ENCODE results near the gene ARID1B.

ARID1B gene

DNA sequence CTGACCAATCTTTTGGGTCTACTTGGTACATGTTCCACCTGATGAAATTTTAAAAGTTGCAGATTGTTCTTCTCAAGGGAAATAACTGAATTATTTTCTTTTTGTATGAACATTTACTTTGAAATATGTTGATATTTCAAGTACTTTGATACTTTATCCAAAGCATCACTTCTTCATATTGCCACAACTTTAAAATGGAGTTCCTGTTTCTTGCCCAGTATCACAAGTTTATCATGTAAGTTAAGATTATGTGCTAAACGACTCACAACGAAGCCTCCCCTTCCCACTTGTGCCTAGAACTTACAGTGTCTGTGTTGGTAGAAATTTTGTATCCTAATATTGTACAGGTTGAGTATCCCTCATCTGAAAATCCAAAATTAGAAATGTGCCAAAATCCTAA lies 108.4 kb downstream of the ARID1B start:
- H3K27me3 Mint-ChIP-seq, result no peaks in the 10 kb centered on the region
- peaks cover 4% of the 10 kb centered on the region for H3K36me3 Mint-ChIP-seq

GRCh38 chr6:156886409-156886808 lies 109.2 kb downstream of the ARID1B start:
- Mint-ChIP-seq H3K9me3 (no peaks in the 10 kb centered on the region), H3K4me1 (peaks cover 47% of the 10 kb centered on the region), H3K36me3 (peaks cover 4% of the 10 kb centered on the region), H3K4me3 (peak overlapping the region; percentile 71), H3K27ac (peak overlapping the region; percentile 79), H3K27me3 (no peaks in the 10 kb centered on the region)
- DNase-seq (ENCODE audit: low spot score in 2 of 2), result no peak
- ATAC-seq (ENCODE audit: low read depth), result peak; percentile 40

More for the DNA sequence above, 108.4 kb downstream of the ARID1B start:
- H3K27ac Mint-ChIP-seq, result no peak overlapping the region
- no peak overlapping the region for H3K4me3 Mint-ChIP-seq
- no peaks in the 10 kb centered on the region for H3K9me3 Mint-ChIP-seq
- no peak for ATAC-seq (ENCODE audit: low read depth)
- H3K4me1 Mint-ChIP-seq, result peaks cover 49% of the 10 kb centered on the region
- no peak for DNase-seq (ENCODE audit: low spot score in 2 of 2)

- Mint-ChIP-seq H3K27ac (no peak overlapping the region), H3K36me3 (peaks cover 4% of the 10 kb centered on the region), H3K4me3 (no peak overlapping the region), H3K9me3 (no peaks in the 10 kb centered on the region), H3K4me1 (peaks cover 40% of the 10 kb centered on the region), H3K27me3 (no peaks in the 10 kb centered on the region)
- DNase-seq (ENCODE audit: low spot score in 2 of 2), result no peak
- no peak for ATAC-seq (ENCODE audit: low read depth)
These were observed 110.6 kb downstream of the ARID1B start for GRCh38 chr6:156887623-156888269.

GRCh38 chr6:156889469-156889868 lies 112.3 kb downstream of the ARID1B start:
- Mint-ChIP-seq H3K4me1 (peaks cover 29% of the 10 kb centered on the region), H3K36me3 (peaks cover 7% of the 10 kb centered on the region), H3K27ac (peak overlapping the region; percentile 17), H3K27me3 (no peaks in the 10 kb centered on the region), H3K4me3 (no peak overlapping the region), H3K9me3 (no peaks in the 10 kb centered on the region)
- ATAC-seq (ENCODE audit: low read depth), result no peak
- DNase-seq (ENCODE audit: low spot score in 2 of 2), result no peak

DNA sequence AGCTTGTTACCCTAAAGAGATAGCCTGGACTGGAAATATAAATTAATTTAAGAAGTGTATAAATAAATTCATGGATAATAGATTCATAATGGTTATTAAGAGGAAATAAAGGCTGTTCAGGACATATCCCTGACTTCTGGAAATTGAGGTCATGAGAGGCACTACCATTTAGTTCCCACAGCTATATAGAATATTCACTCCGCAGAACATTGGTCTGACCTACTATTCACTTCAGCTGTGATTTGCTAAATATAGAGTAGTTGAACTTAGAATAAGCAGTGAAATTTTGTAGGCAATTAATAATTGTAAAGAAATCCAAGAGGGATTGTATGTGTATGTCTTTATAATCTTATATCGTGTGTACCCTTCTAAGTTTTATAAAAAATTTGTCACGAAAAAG lies 112.8 kb downstream of the ARID1B start:
- H3K9me3 Mint-ChIP-seq, result no peaks in the 10 kb centered on the region
- no peak for ATAC-seq (ENCODE audit: low read depth)
- no peaks in the 10 kb centered on the region for H3K27me3 Mint-ChIP-seq
- no peak for DNase-seq (ENCODE audit: low spot score in 2 of 2)
- H3K27ac Mint-ChIP-seq, result peak overlapping the region; percentile 17
- no peak overlapping the region for H3K4me3 Mint-ChIP-seq
- peaks cover 32% of the 10 kb centered on the region for H3K4me1 Mint-ChIP-seq
- H3K36me3 Mint-ChIP-seq, result peaks cover 7% of the 10 kb centered on the region

GRCh38 chr6:156890627-156891314 lies 113.6 kb downstream of the ARID1B start:
- Mint-ChIP-seq H3K27me3 (no peaks in the 10 kb centered on the region), H3K36me3 (peaks cover 7% of the 10 kb centered on the region), H3K27ac (peak overlapping the region; percentile 20)

DNA sequence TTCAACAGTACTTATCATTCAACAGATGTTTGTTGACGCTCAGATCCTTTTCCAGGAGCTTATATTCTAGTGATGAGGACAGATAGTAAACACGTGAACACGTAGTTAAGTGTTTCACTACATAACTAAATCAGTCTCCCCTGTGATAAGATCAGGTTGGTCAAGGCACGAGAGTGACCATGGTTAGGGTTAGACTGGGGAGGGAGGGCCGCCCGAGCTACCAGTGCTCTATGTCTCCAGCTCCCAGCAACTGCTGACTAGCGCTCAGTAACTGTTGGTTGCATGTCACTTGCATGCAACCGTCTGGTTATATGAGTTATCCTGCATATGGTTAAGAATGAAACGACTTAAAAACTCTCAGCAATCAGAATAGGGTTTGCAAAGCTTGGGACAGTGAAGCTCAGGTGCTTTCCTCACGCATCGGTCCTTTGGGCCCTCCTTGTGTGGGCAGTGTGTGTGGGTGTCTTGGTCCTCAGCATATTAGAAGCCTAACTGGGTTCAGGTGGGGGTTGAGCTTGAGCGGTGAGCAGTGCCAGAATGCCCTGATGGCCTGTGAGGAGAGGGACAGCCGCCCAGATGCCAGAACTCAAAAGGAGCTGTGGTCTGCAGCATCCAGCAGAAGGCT lies 120.8 kb downstream of the ARID1B start:
- H3K4me1 Mint-ChIP-seq, result peaks cover 47% of the 10 kb centered on the region
- no peaks in the 10 kb centered on the region for H3K27me3 Mint-ChIP-seq
- no peak overlapping the region for H3K4me3 Mint-ChIP-seq
- ATAC-seq (ENCODE audit: low read depth), result no peak
- peaks cover 6% of the 10 kb centered on the region for H3K36me3 Mint-ChIP-seq
- peak overlapping the region; percentile 53 for H3K27ac Mint-ChIP-seq
- no peaks in the 10 kb centered on the region for H3K9me3 Mint-ChIP-seq
- DNase-seq (ENCODE audit: low spot score in 2 of 2), result no peak

More at GRCh38 chr6:156890627-156891314, 113.6 kb downstream of the ARID1B start:
- H3K4me1 Mint-ChIP-seq, result peaks cover 35% of the 10 kb centered on the region
- no peaks in the 10 kb centered on the region for H3K9me3 Mint-ChIP-seq
- ATAC-seq (ENCODE audit: low read depth), result no peak
- H3K4me3 Mint-ChIP-seq, result no peak overlapping the region
- DNase-seq (ENCODE audit: low spot score in 2 of 2), result no peak

DNA sequence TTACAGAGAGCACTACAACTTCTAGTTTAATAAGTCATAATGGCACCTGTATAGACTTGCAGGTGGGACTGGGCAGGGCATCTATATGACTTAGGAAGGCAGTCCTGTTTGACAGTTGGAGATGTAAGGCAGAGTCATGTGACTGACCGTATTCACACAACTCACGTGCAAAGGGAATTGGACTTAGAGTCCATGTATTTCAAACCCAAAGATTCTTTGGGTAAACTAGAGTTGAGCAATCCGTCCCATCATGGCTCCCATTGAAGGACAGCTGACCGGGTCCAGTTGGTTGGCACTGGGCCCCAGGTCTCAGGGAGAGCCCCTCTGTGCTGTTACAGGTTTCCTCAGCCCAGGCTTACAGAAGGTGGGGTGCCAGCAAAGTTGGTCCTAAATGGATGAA lies 121.9 kb downstream of the ARID1B start:
- no peak for DNase-seq (ENCODE audit: low spot score in 2 of 2)
- Mint-ChIP-seq H3K4me1 (peaks cover 49% of the 10 kb centered on the region), H3K36me3 (peaks cover 5% of the 10 kb centered on the region)

GRCh38 chr6:156899532-156900135 lies 122.5 kb downstream of the ARID1B start:
- Mint-ChIP-seq H3K27ac (peak overlapping the region; percentile 67), H3K4me1 (peaks cover 48% of the 10 kb centered on the region)
- DNase-seq (ENCODE audit: low spot score in 2 of 2), result no peak

More for the DNA sequence above, 121.9 kb downstream of the ARID1B start:
- no peaks in the 10 kb centered on the region for H3K9me3 Mint-ChIP-seq
- H3K4me3 Mint-ChIP-seq, result no peak overlapping the region
- no peaks in the 10 kb centered on the region for H3K27me3 Mint-ChIP-seq
- peak overlapping the region; percentile 67 for H3K27ac Mint-ChIP-seq
- no peak for ATAC-seq (ENCODE audit: low read depth)

GRCh38 chr6:156900292-156900691 lies 123.1 kb downstream of the ARID1B start:
- Mint-ChIP-seq H3K4me3 (no peak overlapping the region), H3K9me3 (no peaks in the 10 kb centered on the region), H3K27ac (no peak overlapping the region), H3K36me3 (peaks cover 8% of the 10 kb centered on the region), H3K27me3 (no peaks in the 10 kb centered on the region), H3K4me1 (peaks cover 43% of the 10 kb centered on the region)
- DNase-seq (ENCODE audit: low spot score in 2 of 2) (no peak), ATAC-seq (ENCODE audit: low read depth) (no peak)

More at GRCh38 chr6:156899532-156900135, 122.5 kb downstream of the ARID1B start:
- peaks cover 8% of the 10 kb centered on the region for H3K36me3 Mint-ChIP-seq
- ATAC-seq (ENCODE audit: low read depth), result no peak
- H3K9me3 Mint-ChIP-seq, result no peaks in the 10 kb centered on the region
- no peak overlapping the region for H3K4me3 Mint-ChIP-seq
- H3K27me3 Mint-ChIP-seq, result no peaks in the 10 kb centered on the region

DNA sequence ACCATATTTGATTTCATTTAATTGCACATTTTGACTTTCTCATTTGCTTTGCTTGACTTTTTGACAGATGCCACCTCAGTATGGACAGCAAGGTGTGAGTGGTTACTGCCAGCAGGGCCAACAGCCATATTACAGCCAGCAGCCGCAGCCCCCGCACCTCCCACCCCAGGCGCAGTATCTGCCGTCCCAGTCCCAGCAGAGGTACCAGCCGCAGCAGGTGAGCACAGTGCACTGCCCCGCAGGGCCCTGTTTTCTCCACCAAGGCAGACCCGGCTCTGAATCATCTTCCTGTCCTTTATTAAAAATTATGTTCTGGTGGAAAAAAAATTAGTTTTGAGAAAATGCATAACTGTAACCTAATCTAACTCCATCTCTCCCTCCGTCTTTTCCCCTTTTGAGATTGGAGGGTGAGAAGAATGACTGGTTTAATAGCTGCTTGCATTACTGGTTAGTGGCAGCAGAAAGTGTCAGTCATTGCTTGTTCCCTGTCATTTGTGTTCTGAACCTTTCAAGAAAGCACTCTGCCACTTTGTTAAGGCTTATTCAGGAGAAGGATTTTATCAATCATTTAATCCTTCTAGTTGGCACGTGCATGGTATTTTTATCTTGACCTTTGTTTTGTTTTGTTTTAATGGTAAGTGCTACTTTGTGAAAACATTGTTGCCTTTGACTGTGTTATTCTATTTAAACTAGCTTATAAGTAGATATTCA lies 124.3 kb downstream of the ARID1B start:
- Mint-ChIP-seq H3K36me3 (peaks cover 11% of the 10 kb centered on the region), H3K27ac (peak overlapping the region; percentile 60), H3K4me1 (peaks cover 39% of the 10 kb centered on the region), H3K4me3 (no peak overlapping the region), H3K27me3 (no peaks in the 10 kb centered on the region), H3K9me3 (no peaks in the 10 kb centered on the region)
- ATAC-seq (ENCODE audit: low read depth) (no peak), DNase-seq (ENCODE audit: low spot score in 2 of 2) (no peak)

- Mint-ChIP-seq H3K4me3 (no peak overlapping the region), H3K27me3 (no peaks in the 10 kb centered on the region), H3K27ac (no peak overlapping the region), H3K9me3 (no peaks in the 10 kb centered on the region), H3K4me1 (peaks cover 39% of the 10 kb centered on the region), H3K36me3 (peaks cover 16% of the 10 kb centered on the region)
- ATAC-seq (ENCODE audit: low read depth) (no peak), DNase-seq (ENCODE audit: low spot score in 2 of 2) (no peak)
These were observed 125.6 kb downstream of the ARID1B start for GRCh38 chr6:156902782-156903181.

DNA sequence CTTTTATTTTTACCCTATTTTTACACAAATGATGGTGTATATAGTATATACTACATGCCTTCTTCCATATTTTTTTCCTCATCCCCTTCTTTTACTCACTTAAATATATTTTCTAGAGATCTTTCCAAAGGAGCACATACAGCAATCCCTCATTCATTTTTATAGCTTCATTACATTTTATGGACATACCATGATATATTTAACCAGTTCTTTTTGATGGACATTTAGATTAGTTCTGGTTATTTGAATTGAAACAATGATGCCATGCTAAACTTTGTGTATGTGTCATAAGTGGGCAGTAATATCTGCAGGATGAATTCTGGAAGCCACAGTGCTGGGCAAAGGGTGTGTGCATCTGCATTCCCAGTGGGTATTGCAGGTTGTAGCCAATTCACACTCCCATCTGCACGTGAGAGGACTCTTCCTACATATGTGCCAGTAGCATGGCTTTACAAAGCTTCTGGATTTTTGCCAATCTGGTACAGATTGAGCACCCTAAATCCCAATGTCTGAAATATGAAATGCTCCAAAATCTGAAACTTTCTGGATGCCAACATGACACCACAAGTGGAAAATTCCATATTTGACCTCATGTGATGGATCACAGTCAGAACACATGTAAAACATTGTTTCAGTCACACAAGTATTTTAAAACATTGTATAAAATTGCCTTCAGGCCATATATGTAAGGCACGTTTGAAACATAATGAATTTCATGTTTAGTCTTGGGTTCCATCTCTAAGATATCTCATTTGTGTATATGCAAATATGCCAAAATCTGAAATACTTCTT lies 127.2 kb downstream of the ARID1B start:
- H3K27ac Mint-ChIP-seq, result peak overlapping the region; percentile 32
- H3K27me3 Mint-ChIP-seq, result no peaks in the 10 kb centered on the region
- no peak overlapping the region for H3K4me3 Mint-ChIP-seq
- DNase-seq (ENCODE audit: low spot score in 2 of 2), result no peak
- no peak for ATAC-seq (ENCODE audit: low read depth)
- H3K4me1 Mint-ChIP-seq, result peaks cover 27% of the 10 kb centered on the region
- peaks cover 17% of the 10 kb centered on the region for H3K36me3 Mint-ChIP-seq
- H3K9me3 Mint-ChIP-seq, result no peaks in the 10 kb centered on the region
